Glomerular endothelial cell (primary cell): ENCODE results near the gene GAB3. TPM values are rescaled to one million over a fixed set of nuclear protein-coding genes. Genes with fewer than 3 reads are reported as not detected.
"Not testable (repeated sequence)": the region's sequence is repeated elsewhere in the genome, so short reads cannot be mapped to it uniquely, and the experiment has no call there.

Experiments
- DNase-seq: peaks from one replicate; pipeline ENCODE4 v3.0.0-alpha.2; 2011; ENCODE audit warnings: low read depth, low spot score; ENCODE audit errors: extremely low read depth
- total RNA-seq: library from RNA; depleted of rRNA; stranded (reverse); fragments of >200 nt; gene quantifications from 2 replicates; pipeline ENCODE4 v1.2.3, GENCODE V29; 2015

Gene GAB3
- total RNA-seq, 1 donor from 2014 or later, result 8.0 TPM

- DNase-seq, result no peak
Measured at GRCh38 chrX:154658957-154659356, 91.9 kb downstream of the GAB3 start.

- DNase-seq, result no peak
Measured at GRCh38 chrX:154658187-154658586, 92.7 kb downstream of the GAB3 start.

DNA sequence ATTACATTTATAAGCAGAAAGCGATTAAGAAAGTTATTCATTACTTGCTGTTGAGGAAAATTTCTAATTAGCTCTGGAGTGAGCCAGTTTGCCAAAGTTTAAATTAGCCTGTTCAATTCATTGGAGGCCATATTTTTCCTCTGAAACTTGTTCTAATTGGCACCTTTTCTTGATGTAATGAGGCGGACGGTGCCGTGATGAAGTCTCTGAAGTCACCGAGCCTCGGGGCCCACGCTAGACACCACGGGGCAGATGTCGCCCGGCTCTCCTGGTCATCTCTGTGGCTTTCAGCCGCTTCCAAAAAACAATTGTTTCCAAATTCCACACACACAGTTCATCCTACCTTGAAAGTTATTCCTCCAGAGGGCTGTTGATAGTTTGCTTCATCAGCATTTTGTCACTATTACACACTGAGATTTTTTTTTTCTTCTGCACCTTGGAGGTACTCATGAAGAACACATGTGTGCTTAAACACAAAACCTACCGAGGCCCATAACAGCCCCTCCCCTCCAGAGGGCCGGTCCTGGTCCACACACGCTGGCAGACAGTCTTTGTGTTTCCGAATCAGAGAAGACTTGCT is 93.6 kb downstream of the GAB3 start:
- DNase-seq, result no peak

GRCh38 chrX:154655786-154656185 is 95.1 kb downstream of the GAB3 start:
- no peak for DNase-seq

- no peak for DNase-seq
Measured at GRCh38 chrX:154655346-154655745, 95.5 kb downstream of the GAB3 start.

- no peak for DNase-seq
Measured at GRCh38 chrX:154654925-154655324, 96.0 kb downstream of the GAB3 start.

DNA sequence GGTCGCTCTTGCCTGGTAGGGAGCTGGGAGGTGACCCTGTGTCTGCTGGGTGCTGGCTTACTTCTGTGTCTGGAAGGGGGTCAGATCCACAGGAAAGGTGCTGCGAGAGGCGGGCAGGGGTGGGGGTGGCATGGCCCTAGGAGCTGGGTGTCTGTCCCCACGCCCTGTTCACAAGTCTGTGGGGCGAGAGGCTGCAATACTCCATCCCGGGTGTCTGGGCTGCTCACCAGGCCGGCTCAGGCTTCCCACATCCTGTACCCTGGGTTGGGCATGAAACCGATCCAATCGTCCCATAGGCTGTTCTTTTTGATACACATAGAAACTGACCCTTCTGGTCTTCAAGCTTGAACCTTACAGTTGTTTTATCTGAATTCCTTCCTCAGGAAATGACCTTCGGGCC is 96.5 kb downstream of the GAB3 start:
- DNase-seq, result no peak

GRCh38 chrX:154653413-154653812 is 97.5 kb downstream of the GAB3 start, which contains the start of gene CTAG2:
CTAG2 (minus strand) TSS chrX:154653579; CDS start chrX:154653515, 64 bp downstream.
- DNase-seq, result not testable (repeated sequence)

GRCh38 chrX:154653048-154653401 is 97.9 kb downstream of the GAB3 start:
- DNase-seq, result no peak

GRCh38 chrX:154652311-154653047 is 98.4 kb downstream of the GAB3 start:
- DNase-seq, result no peak

DNA sequence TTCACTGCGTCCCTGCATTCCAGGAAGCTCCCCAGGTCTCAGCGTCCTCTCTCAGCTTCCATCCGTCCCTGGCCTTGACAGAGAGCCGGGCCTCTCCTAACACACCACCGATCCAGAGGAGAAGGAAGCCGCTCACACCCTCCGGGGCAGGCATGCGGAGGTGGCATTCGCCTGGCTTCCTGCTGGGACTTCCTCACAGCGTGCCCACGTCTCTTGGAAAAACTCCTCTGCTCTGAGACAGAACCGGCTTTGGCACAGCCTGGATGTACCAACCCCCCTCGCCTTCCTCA is 100.7 kb downstream of the GAB3 start:
- no peak for DNase-seq

- no peak for DNase-seq
Measured at GRCh38 chrX:154649503-154650220, 101.2 kb downstream of the GAB3 start.

DNA sequence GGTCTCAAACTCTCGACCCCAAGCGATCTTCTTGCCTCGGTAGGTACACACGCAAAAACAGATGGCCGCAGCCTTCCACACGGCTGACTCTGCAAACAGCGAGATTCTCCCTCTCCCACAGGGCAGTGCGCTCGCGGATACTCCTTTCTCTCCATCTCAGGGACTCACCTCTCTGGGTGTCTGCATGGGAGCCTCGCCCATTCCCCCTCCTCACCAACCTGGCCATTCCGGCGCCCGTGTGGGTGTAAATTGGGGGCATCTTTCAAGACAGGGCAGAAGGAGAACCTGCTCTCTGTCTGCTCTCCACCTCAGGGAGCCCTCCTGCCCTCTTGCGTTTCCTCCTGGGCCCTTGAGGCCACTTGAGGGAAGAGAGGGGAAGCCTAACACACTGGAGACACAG is 101.9 kb downstream of the GAB3 start:
- DNase-seq, result no peak

DNA sequence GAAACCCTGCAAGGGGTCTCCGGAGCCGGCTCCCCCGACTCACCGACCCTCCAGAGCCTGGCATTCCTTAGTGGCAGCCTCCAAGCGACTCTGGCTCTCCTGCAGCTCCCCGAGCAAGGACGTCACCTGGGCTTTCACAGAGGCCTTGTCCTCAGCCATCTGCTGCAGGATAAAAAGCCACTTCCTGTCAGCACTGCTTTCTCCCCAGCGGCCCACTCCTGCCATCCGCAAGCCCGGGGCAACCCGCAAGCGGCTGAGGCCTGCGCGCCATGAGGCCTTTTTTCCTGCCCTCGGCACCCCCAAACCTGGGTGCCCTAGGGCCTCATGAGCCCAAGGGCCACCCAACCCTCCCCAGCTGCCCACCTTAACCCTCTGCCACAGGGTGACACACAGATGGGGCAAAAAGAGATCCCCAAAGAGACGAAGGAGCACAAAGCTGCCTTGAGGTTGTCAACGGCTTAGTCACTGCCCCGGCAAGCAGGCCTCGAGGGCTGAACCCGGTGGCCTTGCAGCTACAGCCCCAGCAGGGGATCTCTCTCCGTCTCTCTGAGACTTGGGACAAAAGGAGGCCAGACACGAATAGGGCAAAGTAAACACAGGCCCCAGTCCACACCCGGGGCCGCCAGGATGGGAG is 105.0 kb downstream of the GAB3 start:
- not testable (repeated sequence) for DNase-seq

DNA sequence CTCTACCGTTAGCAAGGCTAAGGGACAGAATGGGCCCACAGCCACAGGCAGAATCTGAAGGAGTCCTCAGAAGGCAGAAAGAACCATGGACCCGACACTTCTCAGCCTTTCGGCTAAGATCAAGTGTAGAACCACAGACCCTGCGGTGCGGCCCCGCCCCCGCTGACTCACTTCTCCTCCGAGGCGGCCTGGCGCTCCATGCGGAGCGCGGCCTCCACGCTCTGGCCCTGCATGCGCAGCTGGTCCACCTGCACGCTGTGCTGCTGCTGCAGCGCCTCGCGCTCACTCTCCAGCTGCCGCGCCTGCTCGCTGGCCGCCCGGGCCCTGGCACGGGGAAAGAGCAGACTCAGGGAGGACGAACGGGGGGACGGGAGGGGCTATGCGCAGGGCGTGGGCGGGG is 107.2 kb downstream of the GAB3 start:
- not testable (repeated sequence) for DNase-seq

DNA sequence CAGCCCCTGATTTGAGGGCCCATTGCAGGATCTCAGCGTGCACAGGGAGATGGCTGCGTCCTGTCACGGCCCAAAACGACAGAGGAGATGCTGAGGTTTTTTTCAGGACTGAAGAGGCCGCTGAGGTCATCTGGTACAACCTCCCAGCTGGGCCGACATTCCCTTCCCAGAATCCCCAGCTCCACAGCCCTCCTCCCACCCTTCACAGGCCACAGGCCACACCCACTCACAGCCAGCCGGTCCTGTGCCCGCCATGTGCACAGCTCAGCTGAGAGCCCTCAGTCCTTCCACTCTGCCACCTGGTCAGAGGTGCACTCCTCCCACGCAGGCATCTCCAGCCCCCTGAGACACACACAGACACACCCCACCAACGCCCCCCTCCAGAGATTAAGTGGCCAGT is 109.1 kb downstream of the GAB3 start:
- not testable (repeated sequence) for DNase-seq

DNA sequence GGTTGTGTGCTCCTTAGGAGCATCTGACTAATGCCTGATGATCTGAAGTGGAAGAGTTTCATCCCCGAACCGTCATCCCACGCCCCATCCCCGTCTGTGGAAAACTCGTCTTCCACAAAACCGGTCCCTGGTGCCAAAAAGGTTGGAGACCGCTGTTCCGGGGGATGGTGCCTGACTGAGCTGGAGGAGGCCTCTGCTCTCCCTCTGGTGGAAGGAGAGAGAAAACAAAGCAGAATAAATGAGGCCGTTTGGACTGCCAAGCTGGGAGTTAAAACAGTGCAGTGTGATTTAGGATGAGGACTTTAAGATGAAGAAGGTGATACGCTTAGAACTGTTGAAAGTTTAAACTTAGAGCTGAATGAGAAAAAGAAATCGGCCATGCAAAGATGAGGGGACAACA is 117.2 kb downstream of the GAB3 start:
- DNase-seq, result not testable (repeated sequence)

DNA sequence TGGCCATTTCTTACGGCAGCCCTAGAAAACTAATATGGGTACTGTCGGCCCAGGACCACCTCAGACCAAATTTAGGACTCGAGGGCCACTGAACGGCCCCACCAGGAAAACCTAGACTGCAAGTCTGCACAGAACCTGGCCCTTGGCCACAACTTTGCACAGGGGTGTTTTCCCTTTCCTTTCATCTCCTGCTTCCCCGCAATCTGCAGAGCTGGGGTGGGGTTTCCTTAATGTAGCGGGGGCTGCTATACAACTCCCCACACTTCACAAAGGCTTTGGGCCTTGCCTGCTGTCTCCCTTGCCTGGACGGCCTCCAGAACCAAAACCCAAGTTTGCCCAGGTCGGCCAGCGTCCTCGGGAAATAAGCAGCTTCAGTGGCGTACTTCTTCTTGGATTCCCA is 119.9 kb downstream of the GAB3 start:
- not testable (repeated sequence) for DNase-seq

DNA sequence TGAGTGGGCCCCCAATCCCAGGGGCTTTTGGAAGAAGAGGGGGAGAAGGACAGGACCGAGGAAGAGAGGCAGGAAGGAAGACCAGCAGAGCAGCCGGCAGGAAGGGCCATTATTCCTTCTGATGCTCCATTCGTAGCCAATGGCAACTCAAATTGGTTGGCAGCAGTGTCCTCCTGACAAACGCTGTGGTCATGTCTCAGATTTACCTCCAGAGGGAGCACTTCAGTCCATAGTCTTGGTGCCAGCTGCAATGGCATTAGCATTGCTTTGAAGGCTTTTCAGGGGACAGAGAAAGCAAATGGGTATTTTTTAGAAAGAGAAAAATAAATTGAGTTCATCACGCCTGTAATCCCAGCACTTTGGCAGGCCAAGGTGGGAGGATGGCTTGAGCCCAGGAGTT is 121.9 kb downstream of the GAB3 start:
- not testable (repeated sequence) for DNase-seq
